ENCODE results near the gene USP46.

DNA sequence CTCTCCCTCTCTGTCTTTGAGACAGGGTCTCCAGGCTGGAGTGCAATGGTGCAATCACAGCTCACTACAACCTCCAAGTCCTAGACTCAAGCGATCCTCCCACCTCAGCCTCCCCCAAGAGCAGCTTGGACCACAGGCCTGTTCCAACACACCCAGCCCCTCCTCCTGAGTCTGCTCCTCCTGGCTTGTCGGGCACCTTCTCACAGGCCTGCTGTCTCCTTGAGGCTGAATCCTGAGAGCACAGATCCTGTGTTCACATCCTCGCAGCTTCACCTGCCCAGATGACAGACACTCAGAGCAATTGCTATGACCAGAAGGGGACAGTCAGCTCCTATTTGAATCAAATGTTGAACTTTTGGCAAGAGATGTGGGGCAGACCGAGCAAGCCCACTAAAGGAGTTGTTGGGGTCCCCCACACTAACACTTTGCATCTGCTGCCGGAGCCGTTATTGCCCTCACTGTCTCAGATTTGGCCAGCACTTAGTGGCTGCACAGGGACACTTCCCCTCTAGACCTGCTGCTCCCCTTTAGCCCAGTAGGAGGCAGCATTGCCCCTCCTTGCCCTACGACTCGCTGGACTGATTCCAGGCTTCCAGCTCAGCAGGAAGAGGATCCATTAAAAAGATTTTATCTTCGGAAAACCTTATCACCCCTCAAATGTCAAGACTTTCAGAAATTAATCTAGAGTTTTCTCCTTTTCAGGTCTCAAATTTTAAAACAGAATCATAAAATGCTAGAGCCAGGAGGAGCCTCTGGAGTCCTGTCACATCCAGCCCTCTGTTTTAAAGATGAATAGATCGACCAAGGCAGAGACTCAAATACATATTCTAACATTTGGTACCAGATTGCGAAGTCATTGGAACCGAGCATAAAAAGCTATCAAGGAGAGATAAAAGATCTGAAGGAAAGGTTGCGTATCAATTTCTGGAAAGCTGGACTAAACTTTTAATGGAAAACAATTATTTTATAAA, 113.7 kb downstream of the USP46 start:
- TF ChIP-seq CTCF (CRISPR knock-in tag; IDR thresholded peaks at IDR 0.05), result peak; percentile 88
- TF ChIP-seq ARHGAP35 (CRISPR knock-in tag; IDR thresholded peaks at IDR 0.05; ENCODE audit: borderline replicate concordance), result no peak

Measured in HepG2 (cell line).